HG02759 (cell line): ENCODE measurements around the gene MYBPC3.
A peak's percentile ranks its signal among the peaks of the same experiment; 100 is the strongest.
"Not testable (repeated sequence)": the region's sequence is repeated elsewhere in the genome, so short reads cannot be mapped to it uniquely, and the experiment has no call there.

Experiments used
- ATAC-seq: cut with Tn5 transposase; IDR thresholded peaks from one replicate; pipeline ENCODE4 v1.9.1; 2021; ENCODE audit warnings: mild to moderate bottlenecking, moderate library complexity; ENCODE audit not compliant: unreplicated experiment

The MYBPC3 gene

GRCh38 chr11:47340980-47341775, 11.3 kb downstream of the MYBPC3 start:
- no peak for ATAC-seq

- no peak for ATAC-seq
Measured at GRCh38 chr11:47340010-47340409, 12.5 kb downstream of the MYBPC3 start.

GRCh38 chr11:47338396-47339241, 13.9 kb downstream of the MYBPC3 start:
- no peak for ATAC-seq

GRCh38 chr11:47337229-47337924, 15.1 kb downstream of the MYBPC3 start:
- ATAC-seq = no peak

GRCh38 chr11:47336595-47336994, 15.9 kb downstream of the MYBPC3 start:
- ATAC-seq = no peak

GRCh38 chr11:47335733-47336132, 16.8 kb downstream of the MYBPC3 start:
- ATAC-seq = no peak

GRCh38 chr11:47334699-47335411, 17.6 kb downstream of the MYBPC3 start:
- ATAC-seq = not testable (repeated sequence)

GRCh38 chr11:47333886-47334443, 18.5 kb downstream of the MYBPC3 start:
- no peak for ATAC-seq

- no peak for ATAC-seq
Measured at GRCh38 chr11:47333526-47333845, 19.0 kb downstream of the MYBPC3 start.

GRCh38 chr11:47332791-47333525, 19.5 kb downstream of the MYBPC3 start:
- no peak for ATAC-seq

- no peak for ATAC-seq
Measured at GRCh38 chr11:47332303-47332711, 20.2 kb downstream of the MYBPC3 start.

- ATAC-seq = no peak
Measured at GRCh38 chr11:47331454-47332302, 20.8 kb downstream of the MYBPC3 start.

GRCh38 chr11:47329987-47330931, 22.2 kb downstream of the MYBPC3 start:
- ATAC-seq = no peak

- no peak for ATAC-seq
Measured at GRCh38 chr11:47329431-47329986, 23.0 kb downstream of the MYBPC3 start.

- peak; percentile 80 for ATAC-seq
Measured at GRCh38 chr11:47328449-47329390, 23.8 kb downstream of the MYBPC3 start.

GRCh38 chr11:47327949-47328348, 24.6 kb downstream of the MYBPC3 start:
- ATAC-seq = no peak
